ENCODE results near the gene MEI1.

The MEI1 gene

DNA sequence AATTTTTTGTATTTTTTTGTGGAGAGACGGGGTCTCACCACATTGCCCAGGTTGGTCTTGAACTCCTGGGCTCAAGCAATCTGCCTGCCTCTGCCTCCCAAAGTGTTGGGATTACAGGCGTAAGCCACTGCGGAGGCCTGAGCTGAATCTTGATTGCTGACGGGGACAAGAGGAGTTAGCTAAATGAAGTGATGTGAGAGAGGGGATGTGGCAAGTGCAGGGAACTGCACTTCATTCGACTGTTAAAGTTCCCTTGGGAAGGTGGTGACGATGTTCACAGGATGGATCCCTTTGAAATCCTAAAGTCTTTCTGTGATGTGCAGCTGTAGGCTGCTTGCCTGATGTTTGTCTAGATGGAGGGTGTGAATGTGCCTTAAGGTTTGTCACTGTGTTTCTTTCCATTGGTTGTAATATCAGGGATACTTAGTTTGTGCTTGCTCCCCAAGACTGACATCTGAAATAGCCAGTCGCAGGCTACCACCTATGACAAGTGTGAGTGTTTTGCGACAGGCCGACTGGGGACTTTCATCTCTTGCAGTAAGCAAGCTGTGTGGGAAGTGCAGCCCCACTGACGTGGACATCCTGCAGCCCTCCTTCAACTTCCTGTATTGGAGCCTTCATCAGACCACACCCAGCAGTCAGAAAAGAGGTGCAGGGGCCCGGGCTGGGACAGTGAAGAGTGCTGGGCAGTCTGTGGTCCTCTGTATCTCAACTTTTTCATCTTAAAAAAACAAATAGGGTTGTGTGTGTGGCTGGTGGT, 81.6 kb downstream of the MEI1 start:
- FAIRE-seq (peak; percentile 98), DNase-seq (ENCODE audit: extremely low spot score, insufficient read length, low read depth) (peak; percentile 70)

- FAIRE-seq (peak; percentile 56), DNase-seq (ENCODE audit: extremely low spot score, insufficient read length, low read depth) (no peak)
These were observed 82.2 kb downstream of the MEI1 start for GRCh38 chr22:41781507-41781906.

DNA sequence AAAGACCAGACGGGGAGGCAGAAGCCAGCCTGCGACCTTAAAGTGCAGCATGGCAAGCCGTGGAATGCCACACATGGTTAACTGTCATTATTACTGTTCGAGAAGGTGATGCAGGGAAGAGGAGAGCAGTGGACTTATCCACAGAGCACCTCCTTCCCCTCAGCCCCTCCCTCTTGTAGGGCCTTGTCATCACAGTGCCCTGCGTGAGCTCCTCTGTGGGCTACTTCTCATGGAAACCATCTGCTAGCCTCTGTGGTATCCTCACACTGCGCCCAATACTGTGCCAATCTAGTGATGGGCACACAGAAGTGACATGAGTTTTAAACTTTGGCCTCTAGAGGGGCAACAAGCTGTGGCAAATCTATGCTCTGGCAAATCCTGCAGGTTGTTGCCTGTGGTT, 83.0 kb downstream of the MEI1 start:
- DNase-seq (ENCODE audit: extremely low spot score, insufficient read length, low read depth) (no peak), FAIRE-seq (peak; percentile 9)

DNA sequence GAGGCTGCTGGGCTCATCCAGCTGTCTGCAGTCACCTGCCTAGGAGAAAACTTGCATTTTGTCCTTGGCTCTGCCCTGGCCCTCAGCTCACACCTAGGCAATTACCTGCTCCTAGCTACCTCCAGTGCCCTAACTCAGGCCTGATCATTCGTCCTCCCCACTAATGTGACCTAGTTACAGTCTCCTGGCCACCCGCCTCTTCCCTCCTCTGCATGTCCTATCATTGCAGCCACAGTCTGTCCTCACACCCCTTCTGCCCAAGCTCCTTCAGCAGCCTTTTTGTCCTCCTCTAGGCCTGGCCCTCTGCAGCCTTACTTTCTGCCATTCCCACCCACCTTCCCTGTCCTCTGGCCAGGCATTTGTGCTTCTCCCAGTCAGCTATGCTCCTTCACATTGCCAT, 83.4 kb downstream of the MEI1 start:
- FAIRE-seq: no peak
- no peak for DNase-seq (ENCODE audit: extremely low spot score, insufficient read length, low read depth)

DNA sequence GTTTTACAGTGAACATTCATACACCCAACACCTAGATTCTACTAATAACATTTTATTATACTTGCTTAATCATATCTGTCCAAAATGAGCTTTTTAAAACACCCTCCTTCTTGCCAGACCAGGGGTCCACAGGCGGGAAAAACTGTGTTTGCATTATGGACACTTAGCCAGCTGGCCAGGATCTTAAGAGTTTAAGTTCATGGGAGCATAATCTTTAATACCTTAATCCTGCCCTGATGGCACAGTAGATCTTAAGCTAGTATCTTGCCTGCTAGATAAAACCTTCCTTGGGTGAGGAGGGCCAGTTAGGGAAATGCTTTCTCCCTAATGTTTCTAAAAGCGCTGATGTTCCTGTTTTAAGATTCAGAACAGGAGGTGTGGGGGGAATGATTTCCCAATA, 88.0 kb downstream of the MEI1 start:
- DNase-seq (ENCODE audit: extremely low spot score, insufficient read length, low read depth) (no peak), FAIRE-seq (no peak)

- FAIRE-seq: no peak
- no peak for DNase-seq (ENCODE audit: extremely low spot score, insufficient read length, low read depth)
These were observed 94.6 kb downstream of the MEI1 start for GRCh38 chr22:41793871-41794270.

DNA sequence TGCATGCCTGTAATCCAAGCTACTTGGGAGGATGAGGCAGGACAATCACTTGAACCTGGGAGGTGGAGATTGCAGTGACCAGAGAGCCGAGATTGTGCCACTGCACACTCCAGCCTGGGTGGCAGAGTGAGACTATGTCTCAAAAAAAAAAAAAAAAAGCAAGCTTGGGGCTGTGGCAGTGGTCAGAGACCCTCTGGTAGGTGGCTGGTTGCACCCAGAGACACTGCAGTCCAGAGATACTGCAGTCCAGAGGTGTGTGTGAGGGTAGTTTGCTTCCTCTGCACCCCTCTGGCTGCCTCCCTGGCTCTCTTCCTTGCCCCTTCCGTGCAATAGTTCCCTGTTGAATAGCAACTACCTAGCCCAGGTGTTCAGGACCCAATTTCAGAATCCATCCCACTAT, 99.4 kb downstream of the MEI1 start:
- no peak for FAIRE-seq
- no peak for DNase-seq (ENCODE audit: extremely low spot score, insufficient read length, low read depth)

DNA sequence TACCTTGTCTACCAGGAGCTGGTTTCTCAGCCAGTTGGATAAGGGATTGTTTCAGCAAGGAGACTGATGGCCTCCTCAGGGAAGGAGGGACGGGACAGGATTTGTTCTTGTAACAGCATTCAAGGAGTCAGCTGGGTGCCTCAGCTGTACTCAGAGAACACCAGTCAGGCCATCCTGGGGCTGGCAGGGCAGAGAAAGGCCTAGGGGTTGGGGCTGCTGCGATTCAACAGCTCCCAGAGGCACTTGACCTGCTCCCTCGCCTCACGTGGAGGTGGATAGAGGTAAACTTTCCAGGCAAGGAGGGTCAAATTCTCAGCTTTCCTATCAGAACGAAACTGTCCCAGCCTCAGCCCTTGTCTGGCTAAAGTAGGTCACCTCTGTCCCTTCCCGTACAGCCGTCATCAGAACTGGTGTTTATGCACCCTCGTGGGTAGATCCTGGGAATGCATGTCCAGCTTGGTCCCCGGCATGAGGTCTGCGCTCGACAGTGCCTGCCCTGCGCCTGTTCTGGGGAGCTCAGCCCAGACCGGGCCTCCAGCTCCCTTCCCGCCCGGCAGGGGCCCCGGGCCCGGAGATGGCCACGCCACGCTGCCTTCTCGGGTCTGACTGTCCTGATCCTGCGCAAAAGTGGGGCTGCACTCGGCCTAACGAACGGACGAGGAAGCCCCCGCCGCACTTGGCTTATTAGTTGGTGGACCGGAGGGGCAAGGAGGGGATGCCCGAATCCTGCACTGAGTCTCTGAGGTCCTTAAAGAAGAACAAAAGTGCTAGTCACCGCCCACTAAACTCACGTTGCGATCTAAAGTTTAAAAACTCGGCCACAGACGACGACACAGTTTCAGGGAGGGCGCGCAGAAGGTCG, 100.4 kb downstream of the MEI1 start:
- FAIRE-seq: peak; percentile 59
- DNase-seq (ENCODE audit: extremely low spot score, insufficient read length, low read depth): no peak

DNA sequence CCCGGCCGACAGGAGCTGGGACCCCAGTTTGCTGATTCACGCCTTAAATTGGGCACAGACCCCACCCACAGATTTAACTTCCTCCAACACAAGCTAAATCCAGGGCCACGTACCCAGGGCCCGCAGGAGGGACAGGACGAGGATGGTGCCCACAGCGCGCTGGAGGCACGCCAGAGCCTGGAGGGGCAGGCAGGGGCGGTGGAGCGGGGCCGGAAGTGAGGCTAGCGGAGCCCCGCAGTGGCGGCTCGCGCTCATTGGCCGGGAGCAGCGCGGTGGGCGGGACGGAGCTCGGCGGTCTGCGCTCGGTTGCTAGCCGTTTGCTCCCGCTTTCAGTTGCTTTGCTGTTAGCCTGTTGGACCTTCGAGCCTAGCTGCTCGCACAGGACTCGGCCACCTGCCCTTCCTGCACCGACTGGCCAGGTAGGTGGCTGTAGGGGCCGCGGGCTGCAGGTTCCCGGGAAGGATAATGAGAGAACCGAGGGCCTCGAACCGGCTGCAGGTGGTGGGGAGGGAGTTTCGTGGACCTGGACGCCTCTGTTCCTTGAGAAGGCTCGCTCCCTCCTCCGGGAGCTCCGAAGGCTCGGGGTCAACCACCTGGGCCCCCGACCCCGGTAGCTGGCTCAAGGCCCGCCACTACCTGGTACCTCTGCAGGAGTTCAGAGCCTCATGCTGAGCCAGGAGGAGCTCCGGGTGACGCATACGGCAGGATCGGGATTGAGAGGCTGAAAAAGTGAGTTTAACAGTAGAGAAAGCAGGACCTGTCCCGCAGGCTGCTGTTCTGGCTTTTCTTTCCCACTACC, 101.2 kb downstream of the MEI1 start, which contains the start of gene CCDC134:
TSS of gene CCDC134 (plus strand) at position 332 of the 799 bp plus-strand sequence. CDS start 8,212 bp downstream, outside the sequence.
- DNase-seq (ENCODE audit: extremely low spot score, insufficient read length, low read depth): peak; percentile 95
- peak; percentile 99 for FAIRE-seq

GRCh38 chr22:41801147-41801819, 102.0 kb downstream of the MEI1 start:
- DNase-seq (ENCODE audit: extremely low spot score, insufficient read length, low read depth): no peak
- FAIRE-seq: peak; percentile 56

DNA sequence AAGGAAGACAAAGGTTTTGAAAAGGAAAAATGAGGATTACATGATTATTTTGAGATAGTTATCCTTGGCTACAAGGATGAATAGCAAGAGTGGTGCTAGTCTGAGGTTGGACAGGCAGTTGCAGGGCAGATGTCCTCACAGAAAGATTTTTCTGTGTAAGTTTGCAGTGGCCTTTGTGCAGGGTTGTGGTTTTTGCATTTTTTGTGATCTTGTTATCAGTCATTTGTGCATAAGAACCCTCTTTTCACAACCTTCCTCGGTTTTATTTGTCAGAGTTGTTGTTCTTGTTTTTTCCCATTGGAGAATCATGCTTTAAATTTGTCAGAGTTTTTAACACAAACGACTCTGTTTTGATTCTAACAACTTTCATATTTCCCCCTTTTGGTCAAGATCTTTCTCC, 102.6 kb downstream of the MEI1 start:
- FAIRE-seq (no peak), DNase-seq (ENCODE audit: extremely low spot score, insufficient read length, low read depth) (no peak)

GRCh38 chr22:41805639-41806038, 106.3 kb downstream of the MEI1 start:
- FAIRE-seq: no peak
- no peak for DNase-seq (ENCODE audit: extremely low spot score, insufficient read length, low read depth)

DNA sequence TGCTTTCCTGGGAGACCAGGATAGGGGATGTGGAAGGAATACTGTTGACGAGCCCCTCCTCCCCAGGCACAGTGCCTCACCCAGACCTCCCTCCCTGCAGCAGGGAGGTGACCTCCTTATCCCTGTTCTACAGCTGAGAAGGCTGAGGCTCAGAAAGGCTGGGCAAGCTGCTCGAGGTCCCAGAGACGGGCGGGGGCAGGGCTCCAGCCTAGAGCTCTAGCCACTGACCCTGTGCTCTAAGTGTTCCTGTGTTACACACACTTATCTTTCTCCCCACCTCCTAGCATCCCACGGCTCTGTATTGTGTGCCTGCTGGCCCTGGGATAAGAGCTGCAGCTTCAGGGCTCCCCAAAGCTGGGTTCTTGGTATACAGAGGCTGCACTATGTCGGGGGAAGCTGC, 109.1 kb downstream of the MEI1 start:
- DNase-seq (ENCODE audit: extremely low spot score, insufficient read length, low read depth) (no peak), FAIRE-seq (no peak)

DNA sequence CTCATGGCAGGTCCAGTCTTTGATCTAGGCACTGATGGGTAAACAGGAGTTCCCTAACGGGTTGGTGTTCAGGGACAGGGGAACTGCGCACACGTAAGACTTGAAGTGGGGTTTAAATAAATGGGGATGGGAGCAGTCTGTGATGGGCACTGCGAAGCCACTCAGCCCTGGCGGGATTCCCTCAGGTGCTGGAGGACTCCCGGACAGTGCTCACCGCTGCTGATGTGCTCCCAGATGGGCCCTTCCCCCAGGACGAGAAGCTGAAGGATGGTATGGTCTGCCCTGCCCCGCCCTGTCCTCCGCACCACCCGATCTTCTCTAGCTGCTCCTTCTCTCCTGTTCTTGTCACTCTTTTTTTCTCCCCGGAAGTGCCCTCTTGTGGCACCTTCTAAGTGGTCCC, 110.7 kb downstream of the MEI1 start:
- DNase-seq (ENCODE audit: extremely low spot score, insufficient read length, low read depth) (no peak), FAIRE-seq (no peak)

GRCh38 chr22:41812805-41813545, 113.7 kb downstream of the MEI1 start:
- FAIRE-seq (no peak), DNase-seq (ENCODE audit: extremely low spot score, insufficient read length, low read depth) (no peak)

DNA sequence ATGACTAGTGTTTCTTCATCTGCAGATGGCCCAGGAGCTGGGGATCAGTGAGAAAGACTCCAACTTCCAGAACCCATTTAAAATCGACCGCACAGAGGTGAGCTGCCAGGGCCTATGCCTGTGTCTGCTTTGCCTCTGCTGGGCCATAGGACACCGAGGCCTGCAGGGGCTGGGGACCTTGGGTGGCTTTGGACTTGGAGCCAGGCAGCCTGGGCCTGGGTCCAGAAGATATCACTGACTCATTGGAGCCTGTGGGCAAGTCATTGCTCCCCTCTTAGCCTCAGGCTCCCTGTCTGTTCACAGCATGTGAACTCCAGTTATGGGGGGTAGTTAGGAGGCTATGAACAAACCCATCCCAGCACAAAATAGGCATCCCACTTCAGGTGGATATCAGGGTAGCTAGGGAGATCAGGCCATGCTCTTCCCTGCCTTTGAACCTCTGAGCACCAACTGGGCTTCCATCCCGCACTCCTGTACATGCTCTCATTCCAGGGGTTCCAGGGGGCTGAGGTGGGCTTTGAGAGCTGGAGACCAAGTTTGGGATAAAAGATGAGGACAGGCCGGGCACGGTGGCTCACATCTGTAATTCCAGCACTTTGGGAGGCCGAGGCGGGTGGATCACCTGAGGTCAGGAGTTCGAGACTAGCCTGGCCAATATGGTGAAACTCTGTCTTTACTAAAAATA, 114.6 kb downstream of the MEI1 start:
- FAIRE-seq (no peak), DNase-seq (ENCODE audit: extremely low spot score, insufficient read length, low read depth) (no peak)

GRCh38 chr22:41815716-41816115, 116.4 kb downstream of the MEI1 start:
- DNase-seq (ENCODE audit: extremely low spot score, insufficient read length, low read depth): no peak
- no peak for FAIRE-seq

DNA sequence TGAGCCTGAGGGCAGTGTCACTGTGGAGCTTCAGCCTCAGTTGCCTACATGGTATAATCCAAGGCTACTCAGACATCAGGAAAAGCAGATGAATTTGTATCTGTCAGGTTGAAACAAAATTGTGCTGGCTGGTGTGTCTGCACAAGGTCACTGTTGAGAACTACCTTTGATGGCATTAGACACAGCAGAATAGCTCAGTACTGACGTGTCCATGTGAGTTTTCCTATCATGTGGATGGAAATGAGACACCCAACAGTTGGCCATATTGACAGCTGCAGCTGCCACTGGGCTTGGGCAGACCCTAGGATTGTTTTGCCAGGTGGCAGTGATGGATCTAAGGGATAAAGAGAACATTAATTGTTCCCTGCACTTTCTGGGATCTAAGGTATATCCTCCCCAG, 116.9 kb downstream of the MEI1 start:
- DNase-seq (ENCODE audit: extremely low spot score, insufficient read length, low read depth): no peak
- FAIRE-seq: no peak

DNA sequence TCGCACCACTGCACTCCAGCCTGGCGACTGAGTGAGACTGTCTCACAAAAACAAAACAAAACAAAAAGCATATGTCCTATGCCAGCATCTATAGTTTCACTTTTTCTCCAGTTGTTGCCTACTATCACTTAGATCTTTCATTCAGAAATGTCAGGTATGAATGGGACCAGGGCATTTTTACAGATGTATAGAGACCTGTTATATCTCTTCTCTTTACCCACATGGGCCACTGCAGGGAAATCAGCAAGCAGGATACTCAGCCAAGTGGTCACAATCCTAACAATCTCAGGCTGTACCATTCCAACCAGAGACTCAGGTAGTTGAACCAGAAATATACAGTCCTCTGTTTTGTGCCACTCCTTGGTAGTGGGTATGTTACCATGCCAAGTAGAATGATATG, 117.6 kb downstream of the MEI1 start:
- no peak for FAIRE-seq
- DNase-seq (ENCODE audit: extremely low spot score, insufficient read length, low read depth): no peak

All from GM18507 (cell line).